HL-60/S4 (cell line): Measurements from ENCODE around the gene CMIP.

Source experiments
- in situ Hi-C: fragments of 300-500 bp; cut with MboI; formaldehyde crosslinking; loops from 2 replicates; pipeline ENCODE4 v1.14.3; 2022; ENCODE audit warnings: low sequenced_read_pairs

Gene CMIP

GRCh38 chr16:81461243-81461642 lies 16.6 kb downstream of the CMIP start:
- in situ Hi-C loops: no loop called here

- in situ Hi-C loops: no loop called here
Observed at GRCh38 chr16:81461766-81462165, 17.2 kb downstream of the CMIP start.

- in situ Hi-C loops: no loop called here
Observed at GRCh38 chr16:81462683-81463082, 18.1 kb downstream of the CMIP start.

GRCh38 chr16:81463296-81463890 lies 18.8 kb downstream of the CMIP start:
- in situ Hi-C loops: no loop called here

GRCh38 chr16:81464279-81464678 lies 19.7 kb downstream of the CMIP start:
- in situ Hi-C loops: no loop called here

GRCh38 chr16:81465375-81465943 lies 20.9 kb downstream of the CMIP start:
- in situ Hi-C loops: no loop called here

- in situ Hi-C loops: no loop called here
Observed at GRCh38 chr16:81466356-81466980, 21.9 kb downstream of the CMIP start.

- in situ Hi-C loops: no loop called here
Observed at GRCh38 chr16:81467072-81467471, 22.5 kb downstream of the CMIP start.

GRCh38 chr16:81467815-81468214 lies 23.2 kb downstream of the CMIP start:
- in situ Hi-C loops: no loop called here

- in situ Hi-C loops: no loop called here
Observed at GRCh38 chr16:81468269-81468902, 23.8 kb downstream of the CMIP start.

- in situ Hi-C loops: no loop called here
Observed at GRCh38 chr16:81469183-81469677, 24.6 kb downstream of the CMIP start.

GRCh38 chr16:81469710-81470535 lies 25.3 kb downstream of the CMIP start:
- in situ Hi-C loops: no loop called here

- in situ Hi-C loops: no loop called here
Observed at GRCh38 chr16:81470796-81471636, 26.4 kb downstream of the CMIP start.

- in situ Hi-C loops: no loop called here
Observed at GRCh38 chr16:81471882-81472281, 27.3 kb downstream of the CMIP start.

GRCh38 chr16:81472391-81472790 lies 27.8 kb downstream of the CMIP start:
- in situ Hi-C loops: no loop called here

GRCh38 chr16:81473066-81473488 lies 28.5 kb downstream of the CMIP start:
- in situ Hi-C loops: no loop called here

- in situ Hi-C loops: no loop called here
Observed at GRCh38 chr16:81473558-81473957, 28.9 kb downstream of the CMIP start.

GRCh38 chr16:81473969-81474959 lies 29.7 kb downstream of the CMIP start:
- in situ Hi-C loops: no loop called here
